ENCODE data around the gene IL13.

DNA sequence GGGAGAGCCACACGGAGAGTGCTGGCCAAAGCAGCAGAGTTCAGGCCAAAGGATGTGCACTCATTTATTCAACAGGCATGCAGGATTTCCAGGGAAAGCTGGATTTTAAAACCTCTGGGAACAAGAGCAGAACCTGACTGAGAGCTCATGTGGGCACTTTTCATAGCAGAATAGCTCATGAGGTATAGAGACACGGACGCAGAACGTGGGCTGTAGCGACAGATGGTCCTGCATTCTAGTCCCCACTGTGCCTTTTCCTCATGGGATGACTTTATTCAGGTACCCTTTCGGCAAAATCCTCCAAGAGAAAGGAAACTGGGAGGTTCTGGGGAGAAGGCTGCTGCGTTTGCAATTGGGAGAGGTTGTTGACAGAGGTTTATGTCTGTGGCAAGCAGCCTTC lies 21.2 kb downstream of the IL13 start:
- TF ChIP-seq, protein P1, sequence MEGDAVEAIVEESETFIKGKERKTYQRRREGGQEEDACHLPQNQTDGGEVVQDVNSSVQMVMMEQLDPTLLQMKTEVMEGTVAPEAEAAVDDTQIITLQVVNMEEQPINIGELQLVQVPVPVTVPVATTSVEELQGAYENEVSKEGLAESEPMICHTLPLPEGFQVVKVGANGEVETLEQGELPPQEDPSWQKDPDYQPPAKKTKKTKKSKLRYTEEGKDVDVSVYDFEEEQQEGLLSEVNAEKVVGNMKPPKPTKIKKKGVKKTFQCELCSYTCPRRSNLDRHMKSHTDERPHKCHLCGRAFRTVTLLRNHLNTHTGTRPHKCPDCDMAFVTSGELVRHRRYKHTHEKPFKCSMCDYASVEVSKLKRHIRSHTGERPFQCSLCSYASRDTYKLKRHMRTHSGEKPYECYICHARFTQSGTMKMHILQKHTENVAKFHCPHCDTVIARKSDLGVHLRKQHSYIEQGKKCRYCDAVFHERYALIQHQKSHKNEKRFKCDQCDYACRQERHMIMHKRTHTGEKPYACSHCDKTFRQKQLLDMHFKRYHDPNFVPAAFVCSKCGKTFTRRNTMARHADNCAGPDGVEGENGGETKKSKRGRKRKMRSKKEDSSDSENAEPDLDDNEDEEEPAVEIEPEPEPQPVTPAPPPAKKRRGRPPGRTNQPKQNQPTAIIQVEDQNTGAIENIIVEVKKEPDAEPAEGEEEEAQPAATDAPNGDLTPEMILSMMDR (IDR thresholded peaks at IDR 0.05), result no peak
- TF ChIP-seq POLR2A (IDR thresholded peaks at IDR 0.05), result no peak
